ENCODE measurements around the gene KDM4C.

Gene KDM4C

DNA sequence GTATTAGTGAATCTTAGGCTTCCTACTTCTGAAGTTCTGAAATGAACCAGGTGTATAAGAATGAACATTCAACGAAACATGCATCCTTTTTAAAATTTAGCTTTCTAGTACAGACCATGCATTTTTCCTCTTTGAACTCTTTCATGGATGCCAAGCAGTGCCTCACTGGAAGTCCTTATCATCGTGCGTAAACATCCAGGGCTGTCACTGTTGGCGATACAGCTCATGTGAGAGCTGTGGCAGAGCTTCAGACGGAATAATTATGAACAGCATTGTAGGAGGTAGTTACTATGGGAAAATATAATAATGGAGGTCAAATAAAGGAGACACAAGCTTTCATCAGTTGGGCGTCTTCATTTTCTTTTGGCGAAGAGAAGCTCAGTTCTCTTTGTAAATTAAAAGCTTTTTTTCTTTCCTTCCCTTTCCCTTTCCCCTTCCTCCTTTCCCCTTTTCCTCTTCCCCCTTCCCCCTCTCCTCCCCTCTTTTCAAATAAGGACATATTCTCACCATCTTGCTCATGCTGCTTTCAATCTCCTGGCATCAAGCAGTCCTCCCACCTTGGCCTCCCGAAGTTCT lies 167.3 kb downstream of the KDM4C start:
- H3K27ac Mint-ChIP-seq: no peak overlapping the region
- peaks cover 47% of the 10 kb centered on the region for H3K36me3 Mint-ChIP-seq (ENCODE audit: low read depth)
- H3K4me3 Mint-ChIP-seq: no peak overlapping the region
- no peak for DNase-seq
- peaks cover 60% of the 10 kb centered on the region for H3K4me1 Mint-ChIP-seq (ENCODE audit: low read depth)
- no peaks in the 10 kb centered on the region for H3K27me3 Mint-ChIP-seq
- H3K9me3 Mint-ChIP-seq: no peaks in the 10 kb centered on the region

DNA sequence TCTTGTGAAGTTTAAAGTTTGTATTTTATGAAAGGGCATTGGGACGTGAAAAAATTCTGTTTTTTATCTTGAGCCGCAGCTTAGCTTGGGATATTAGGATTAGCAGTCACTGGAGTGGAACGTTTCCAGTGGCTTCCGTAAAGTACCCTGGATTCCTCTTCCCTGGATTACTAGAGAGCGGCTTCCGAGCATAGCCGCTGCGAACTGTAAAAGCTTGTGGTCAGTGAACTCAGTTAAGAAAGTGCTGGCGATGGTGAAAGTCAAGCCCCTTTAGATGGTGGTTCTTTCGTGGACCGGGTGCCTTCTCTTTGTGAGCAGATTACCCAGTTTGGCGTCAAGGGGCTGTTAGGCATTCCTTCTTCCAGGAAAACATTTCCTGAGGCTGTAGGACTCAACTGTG lies 168.1 kb downstream of the KDM4C start:
- DNase-seq: no peak
- Mint-ChIP-seq H3K27me3 (no peaks in the 10 kb centered on the region), H3K4me3 (no peak overlapping the region), H3K27ac (no peak overlapping the region), H3K9me3 (no peaks in the 10 kb centered on the region), H3K4me1 (ENCODE audit: low read depth) (peaks cover 57% of the 10 kb centered on the region), H3K36me3 (ENCODE audit: low read depth) (peaks cover 46% of the 10 kb centered on the region)

DNA sequence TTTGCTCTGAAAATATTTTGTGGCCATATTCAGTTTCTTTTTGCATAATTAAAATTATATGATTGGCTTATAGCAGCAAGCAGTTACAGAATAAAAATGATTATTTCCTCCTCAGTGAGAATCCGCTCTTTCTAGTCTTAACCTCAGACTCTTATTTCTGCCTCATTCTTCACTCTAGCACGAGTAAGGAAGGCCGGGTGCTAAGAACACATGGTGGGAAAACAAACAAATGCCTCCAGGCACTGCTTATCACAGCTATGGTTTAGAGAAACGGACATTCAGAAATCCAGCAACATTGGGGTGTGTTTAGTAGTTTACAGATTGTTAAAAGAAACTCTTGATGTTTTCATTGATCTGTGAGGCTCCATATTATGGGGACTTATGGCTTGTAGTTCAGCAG lies 168.7 kb downstream of the KDM4C start:
- DNase-seq: no peak
- Mint-ChIP-seq H3K27ac (no peak overlapping the region), H3K27me3 (no peaks in the 10 kb centered on the region), H3K36me3 (ENCODE audit: low read depth) (peaks cover 43% of the 10 kb centered on the region), H3K4me3 (no peak overlapping the region), H3K9me3 (no peaks in the 10 kb centered on the region), H3K4me1 (ENCODE audit: low read depth) (peaks cover 53% of the 10 kb centered on the region)

DNA sequence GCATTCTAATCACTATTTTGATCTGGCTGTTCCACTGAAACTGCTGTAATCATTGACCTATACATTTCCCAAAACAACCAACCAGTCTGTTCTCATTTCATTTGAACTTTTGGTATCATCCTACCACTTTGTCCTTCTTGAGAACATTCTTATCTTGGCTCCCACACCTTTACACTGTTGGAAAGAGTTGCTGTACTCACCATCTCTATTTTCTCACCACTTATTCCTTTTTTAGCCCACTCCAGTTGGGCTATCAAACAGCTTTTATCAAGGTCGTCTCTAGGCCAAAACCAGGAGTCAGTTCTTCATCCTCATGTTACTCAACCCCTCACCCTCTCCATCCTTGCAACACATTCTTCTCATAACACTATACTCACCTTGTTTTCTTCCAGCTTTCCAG lies 170.1 kb downstream of the KDM4C start:
- no peak overlapping the region for H3K27ac Mint-ChIP-seq
- H3K4me3 Mint-ChIP-seq: no peak overlapping the region

DNA sequence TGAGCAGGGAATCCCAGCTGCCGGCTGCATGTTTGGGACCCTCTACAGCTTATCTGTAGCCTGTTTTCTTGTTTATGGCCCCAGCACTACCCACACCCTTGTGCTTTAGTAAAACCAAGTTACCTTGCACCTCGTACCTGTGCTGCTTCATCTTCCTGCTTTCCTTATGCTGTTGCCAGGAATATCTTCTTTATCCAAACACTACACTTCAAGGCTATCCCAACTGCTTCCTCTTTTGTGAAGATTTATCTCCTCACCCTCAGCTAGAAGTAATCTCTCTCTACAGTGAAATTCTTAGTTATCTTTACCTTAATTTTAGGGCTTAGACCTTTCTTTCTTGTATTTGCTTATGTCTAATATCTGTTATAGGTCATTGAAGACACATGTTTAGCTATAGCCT lies 171.1 kb downstream of the KDM4C start:
- Mint-ChIP-seq H3K36me3 (ENCODE audit: low read depth) (peaks cover 39% of the 10 kb centered on the region), H3K9me3 (peaks cover 2% of the 10 kb centered on the region), H3K27ac (peak overlapping the region; percentile 3), H3K4me1 (ENCODE audit: low read depth) (peaks cover 33% of the 10 kb centered on the region), H3K4me3 (no peak overlapping the region), H3K27me3 (no peaks in the 10 kb centered on the region)
- DNase-seq: no peak

More for the DNA sequence above, 170.1 kb downstream of the KDM4C start:
- peaks cover 43% of the 10 kb centered on the region for H3K4me1 Mint-ChIP-seq (ENCODE audit: low read depth)
- H3K9me3 Mint-ChIP-seq: no peaks in the 10 kb centered on the region
- no peaks in the 10 kb centered on the region for H3K27me3 Mint-ChIP-seq
- no peak for DNase-seq
- peaks cover 42% of the 10 kb centered on the region for H3K36me3 Mint-ChIP-seq (ENCODE audit: low read depth)

DNA sequence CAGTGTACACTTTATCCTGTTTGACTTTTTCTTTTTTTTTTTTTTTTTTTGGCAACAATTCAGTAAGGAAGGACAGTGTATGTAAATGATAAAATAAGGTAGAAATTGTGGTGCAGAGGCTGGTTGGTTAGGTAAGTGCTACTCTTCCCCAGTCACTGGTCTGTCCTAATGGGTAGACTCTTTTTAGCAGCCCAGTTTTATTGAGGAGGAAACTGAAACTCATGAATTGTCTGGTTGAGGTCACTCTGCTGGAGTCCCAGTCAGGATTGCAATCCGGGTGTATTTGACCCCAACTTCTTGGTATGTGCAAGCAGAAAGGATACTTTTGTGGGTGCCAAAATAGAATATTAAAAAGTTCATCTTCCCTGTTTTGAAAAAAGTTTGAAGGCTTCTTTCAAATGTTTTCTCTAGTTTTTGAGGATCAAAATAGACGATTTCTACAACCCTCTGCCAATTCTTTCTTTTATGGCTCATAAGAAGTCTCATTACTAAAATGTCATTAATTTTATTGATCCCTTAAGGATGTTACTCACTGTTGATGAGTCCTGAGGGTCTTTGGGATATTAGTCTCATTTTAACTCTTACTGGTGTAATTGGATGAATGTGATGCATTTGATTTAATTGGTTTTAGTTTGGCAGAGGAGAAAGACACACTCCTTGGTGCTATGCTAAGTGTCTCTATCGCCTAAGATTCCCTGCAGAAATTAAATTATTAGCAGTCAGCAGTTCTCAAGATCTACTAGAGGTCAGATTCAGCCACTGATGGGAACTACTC lies 171.9 kb downstream of the KDM4C start:
- H3K36me3 Mint-ChIP-seq (ENCODE audit: low read depth): peaks cover 38% of the 10 kb centered on the region
- H3K9me3 Mint-ChIP-seq: peaks cover 2% of the 10 kb centered on the region
- H3K27me3 Mint-ChIP-seq: no peaks in the 10 kb centered on the region
- no peak overlapping the region for H3K27ac Mint-ChIP-seq
- DNase-seq: no peak
- H3K4me3 Mint-ChIP-seq: no peak overlapping the region
- peaks cover 33% of the 10 kb centered on the region for H3K4me1 Mint-ChIP-seq (ENCODE audit: low read depth)

DNA sequence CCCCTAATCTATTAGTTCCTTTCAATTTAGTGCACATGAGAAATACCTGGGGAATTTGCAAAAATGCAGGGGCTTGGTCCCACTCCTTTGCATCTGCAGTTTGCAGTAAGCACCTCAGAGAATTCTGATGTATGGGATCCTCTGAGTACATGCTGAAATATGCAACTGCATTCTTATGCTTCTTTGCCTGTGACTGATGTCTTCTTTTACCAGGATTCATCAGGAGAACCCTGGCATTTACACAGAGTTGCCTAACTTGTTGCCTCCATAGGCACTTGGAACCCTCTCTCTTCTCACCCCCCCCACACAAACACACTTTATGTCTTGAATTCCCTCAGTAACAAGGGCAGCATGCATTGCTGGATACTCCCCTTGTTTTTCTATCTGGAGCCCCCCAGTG lies 173.1 kb downstream of the KDM4C start:
- H3K4me3 Mint-ChIP-seq: no peak overlapping the region
- DNase-seq: no peak
- H3K36me3 Mint-ChIP-seq (ENCODE audit: low read depth): peaks cover 28% of the 10 kb centered on the region
- no peaks in the 10 kb centered on the region for H3K27me3 Mint-ChIP-seq
- H3K4me1 Mint-ChIP-seq (ENCODE audit: low read depth): peaks cover 35% of the 10 kb centered on the region
- no peak overlapping the region for H3K27ac Mint-ChIP-seq
- peaks cover 2% of the 10 kb centered on the region for H3K9me3 Mint-ChIP-seq

DNA sequence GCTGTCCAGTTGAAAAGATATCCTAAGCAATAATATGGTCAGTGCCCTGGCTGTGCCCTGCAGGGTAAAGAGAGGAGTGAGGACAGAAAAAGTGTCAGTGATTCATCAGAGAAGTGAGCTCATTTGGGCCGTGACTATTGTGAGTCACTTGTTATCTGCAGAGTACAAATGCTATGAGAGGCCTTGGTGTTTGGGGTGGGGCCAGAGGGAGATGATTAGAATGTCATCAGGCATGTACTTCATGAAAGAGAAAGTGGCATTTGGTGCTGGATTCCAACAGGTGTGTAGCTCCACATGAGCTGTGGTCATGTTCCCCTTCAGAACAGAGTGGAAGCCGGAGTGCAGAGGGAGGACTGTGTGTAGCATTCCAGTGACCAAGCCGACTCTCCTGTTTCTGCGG lies 174.1 kb downstream of the KDM4C start:
- H3K4me3 Mint-ChIP-seq: no peak overlapping the region
- H3K27ac Mint-ChIP-seq: no peak overlapping the region
- peaks cover 23% of the 10 kb centered on the region for H3K36me3 Mint-ChIP-seq (ENCODE audit: low read depth)
- H3K9me3 Mint-ChIP-seq: peaks cover 2% of the 10 kb centered on the region
- no peaks in the 10 kb centered on the region for H3K27me3 Mint-ChIP-seq
- DNase-seq: no peak
- peaks cover 34% of the 10 kb centered on the region for H3K4me1 Mint-ChIP-seq (ENCODE audit: low read depth)

DNA sequence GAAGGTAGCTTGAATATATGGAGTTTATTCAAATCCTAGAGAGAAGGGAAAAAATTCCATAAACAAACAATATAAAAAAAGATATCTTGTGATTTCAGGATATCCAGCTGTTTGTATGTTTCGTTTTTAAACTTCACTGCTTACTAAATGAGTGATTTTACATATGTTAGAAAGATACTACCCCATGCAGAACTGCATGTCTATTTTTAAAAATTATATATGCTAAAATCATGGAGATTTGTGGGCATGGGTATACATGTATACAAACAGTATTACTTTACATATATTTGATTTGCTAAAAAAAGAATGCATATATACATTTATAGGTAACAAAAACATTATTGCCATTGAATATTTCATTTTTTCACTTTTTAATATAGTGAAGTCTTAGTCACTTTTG lies 178.3 kb downstream of the KDM4C start:
- Mint-ChIP-seq H3K4me3 (no peak overlapping the region), H3K36me3 (ENCODE audit: low read depth) (peaks cover 20% of the 10 kb centered on the region), H3K4me1 (ENCODE audit: low read depth) (peaks cover 12% of the 10 kb centered on the region), H3K9me3 (peaks cover 2% of the 10 kb centered on the region), H3K27ac (no peak overlapping the region), H3K27me3 (no peaks in the 10 kb centered on the region)
- DNase-seq: no peak

DNA sequence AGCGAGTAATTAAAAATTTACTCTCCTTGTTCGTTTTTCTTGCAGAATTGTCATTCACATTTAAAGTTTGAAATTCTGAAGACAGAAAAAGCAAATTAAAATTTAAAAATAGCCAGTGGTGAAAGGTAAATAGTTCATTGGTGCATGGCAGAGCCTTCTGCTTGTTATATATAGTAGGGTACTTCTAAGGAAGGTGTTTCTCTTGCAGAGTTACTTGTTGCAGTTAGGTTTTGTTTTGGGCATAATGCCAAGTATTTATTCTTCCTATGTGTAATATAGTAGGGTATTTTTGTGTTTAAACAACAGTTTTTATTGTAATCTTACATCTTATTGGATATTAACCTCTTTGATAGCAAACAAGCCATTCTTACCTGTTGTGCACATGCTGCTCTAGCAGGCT lies 179.4 kb downstream of the KDM4C start:
- Mint-ChIP-seq H3K36me3 (ENCODE audit: low read depth) (peaks cover 24% of the 10 kb centered on the region), H3K4me1 (ENCODE audit: low read depth) (peaks cover 12% of the 10 kb centered on the region), H3K9me3 (peaks cover 2% of the 10 kb centered on the region), H3K27ac (no peak overlapping the region), H3K27me3 (no peaks in the 10 kb centered on the region), H3K4me3 (no peak overlapping the region)
- no peak for DNase-seq

DNA sequence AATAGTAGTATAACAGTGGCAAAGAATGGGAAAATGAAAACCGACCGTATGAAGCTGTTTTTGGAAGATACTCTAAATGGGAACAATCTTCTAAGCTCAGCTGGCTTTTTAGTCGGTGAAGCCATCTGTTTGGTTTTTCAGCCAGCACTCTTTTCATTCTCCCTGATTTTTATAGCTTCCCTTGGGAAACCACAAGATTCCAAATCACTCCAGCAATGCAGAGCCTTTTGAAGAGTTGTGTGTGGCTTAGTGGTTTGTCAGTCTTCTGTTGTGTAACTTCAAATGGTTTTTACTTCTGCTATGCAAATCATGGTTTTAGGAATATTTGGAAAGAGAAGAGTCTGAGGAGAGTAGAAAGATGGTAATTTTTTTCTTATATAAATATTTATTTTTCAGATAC lies 180.7 kb downstream of the KDM4C start:
- Mint-ChIP-seq H3K9me3 (peaks cover 2% of the 10 kb centered on the region), H3K27ac (no peak overlapping the region), H3K4me3 (no peak overlapping the region), H3K36me3 (ENCODE audit: low read depth) (peaks cover 20% of the 10 kb centered on the region), H3K4me1 (ENCODE audit: low read depth) (peaks cover 12% of the 10 kb centered on the region), H3K27me3 (no peaks in the 10 kb centered on the region)
- DNase-seq: no peak

DNA sequence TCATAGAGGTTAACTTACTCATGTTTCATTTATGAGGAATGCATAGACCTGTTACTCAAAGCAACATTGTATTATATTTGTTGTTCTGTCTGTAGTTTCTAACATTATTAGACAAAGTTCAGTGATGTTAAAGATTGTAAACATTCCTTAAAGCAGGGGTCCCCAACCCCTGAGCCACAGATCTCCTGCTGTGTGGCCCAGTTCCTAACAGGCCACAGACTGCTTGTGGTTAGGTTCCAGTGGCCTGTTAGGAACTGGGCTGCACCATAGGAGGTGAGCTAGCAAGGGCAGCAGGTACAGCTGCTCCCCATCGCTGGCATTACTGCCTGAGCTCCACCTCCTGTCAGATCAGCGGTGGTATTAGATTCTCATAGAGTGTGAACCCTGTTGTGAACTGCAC lies 181.1 kb downstream of the KDM4C start:
- no peak for DNase-seq
- H3K36me3 Mint-ChIP-seq (ENCODE audit: low read depth): peaks cover 19% of the 10 kb centered on the region
- H3K27me3 Mint-ChIP-seq: no peaks in the 10 kb centered on the region
- peaks cover 15% of the 10 kb centered on the region for H3K4me1 Mint-ChIP-seq (ENCODE audit: low read depth)
- H3K9me3 Mint-ChIP-seq: no peaks in the 10 kb centered on the region
- no peak overlapping the region for H3K4me3 Mint-ChIP-seq
- no peak overlapping the region for H3K27ac Mint-ChIP-seq

DNA sequence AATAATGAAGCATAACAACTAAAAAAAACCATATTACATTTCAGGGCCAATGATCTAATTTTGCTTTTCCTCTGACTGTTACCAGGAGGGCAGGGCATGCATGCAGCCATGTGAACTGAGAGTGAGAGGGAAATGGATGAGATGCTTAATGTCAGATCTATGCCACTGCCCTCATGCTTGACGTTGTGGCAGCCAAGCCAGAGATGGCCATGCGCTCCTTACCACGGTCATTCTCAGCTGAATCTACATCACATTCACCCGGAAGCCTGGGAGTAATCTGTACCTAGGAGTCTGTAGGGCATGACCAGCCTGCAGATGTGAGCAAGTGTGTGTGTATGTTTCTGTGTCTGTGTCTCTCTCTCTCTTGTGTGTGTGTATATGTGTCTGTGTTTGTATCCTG lies 183.7 kb downstream of the KDM4C start:
- H3K27ac Mint-ChIP-seq: no peak overlapping the region

DNA sequence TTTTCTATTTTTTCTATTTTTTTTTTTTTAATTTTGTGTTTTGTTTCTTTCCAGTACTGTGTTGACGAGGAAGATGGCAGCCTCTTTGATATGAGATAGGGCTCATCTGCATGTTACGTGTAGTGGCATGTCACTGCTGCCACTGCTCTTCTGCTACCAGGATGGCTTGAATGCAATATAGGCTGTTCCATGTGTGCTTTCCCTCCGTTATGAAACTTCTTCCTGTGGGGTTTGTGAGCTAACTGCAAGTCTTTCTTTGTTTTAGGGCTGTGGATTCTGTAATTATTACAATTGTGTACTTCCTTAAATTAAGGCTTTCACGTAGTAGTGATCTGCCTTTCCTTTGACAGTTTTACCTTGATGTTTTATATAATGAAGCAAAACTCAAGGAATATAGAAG lies 184.6 kb downstream of the KDM4C start:
- no peaks in the 10 kb centered on the region for H3K9me3 Mint-ChIP-seq
- peaks cover 20% of the 10 kb centered on the region for H3K4me1 Mint-ChIP-seq (ENCODE audit: low read depth)
- H3K27me3 Mint-ChIP-seq: no peaks in the 10 kb centered on the region
- H3K4me3 Mint-ChIP-seq: no peak overlapping the region
- H3K27ac Mint-ChIP-seq: no peak overlapping the region
- H3K36me3 Mint-ChIP-seq (ENCODE audit: low read depth): peaks cover 19% of the 10 kb centered on the region
- no peak for DNase-seq

More for the DNA sequence above, 183.7 kb downstream of the KDM4C start:
- H3K36me3 Mint-ChIP-seq (ENCODE audit: low read depth): peaks cover 19% of the 10 kb centered on the region
- no peaks in the 10 kb centered on the region for H3K27me3 Mint-ChIP-seq
- DNase-seq: no peak
- no peak overlapping the region for H3K4me3 Mint-ChIP-seq
- peaks cover 24% of the 10 kb centered on the region for H3K4me1 Mint-ChIP-seq (ENCODE audit: low read depth)
- no peaks in the 10 kb centered on the region for H3K9me3 Mint-ChIP-seq

DNA sequence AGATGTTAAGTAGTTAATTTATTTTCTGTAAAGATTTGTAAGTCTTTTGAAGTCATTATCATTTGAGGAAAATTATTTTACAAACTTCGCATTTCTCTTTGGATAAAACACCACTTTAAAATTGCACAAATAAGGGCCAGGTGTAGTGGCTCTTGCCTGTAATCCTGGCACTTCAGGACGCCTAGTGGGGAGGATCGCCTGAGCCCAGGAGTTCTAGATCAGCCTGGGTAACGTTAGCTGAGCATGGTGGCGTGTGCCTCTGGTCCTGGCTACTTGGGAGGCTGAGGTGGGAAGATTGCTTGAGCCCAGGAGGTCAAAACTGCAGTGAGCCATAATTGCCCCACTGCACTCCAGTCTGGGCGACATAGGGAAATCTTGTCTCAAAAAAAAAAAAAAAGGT lies 185.5 kb downstream of the KDM4C start:
- Mint-ChIP-seq H3K4me3 (no peak overlapping the region), H3K27ac (no peak overlapping the region), H3K9me3 (no peaks in the 10 kb centered on the region), H3K4me1 (ENCODE audit: low read depth) (peaks cover 19% of the 10 kb centered on the region), H3K36me3 (ENCODE audit: low read depth) (peaks cover 26% of the 10 kb centered on the region), H3K27me3 (no peaks in the 10 kb centered on the region)
- no peak for DNase-seq

Data from activated T-cell treated with anti-CD3 and anti-CD28 coated beads, Interleukin-2, amount 50 U/mL, for 24 hours (primary cell).